Measurements from ENCODE around the gene HES1.

The HES1 gene

DNA sequence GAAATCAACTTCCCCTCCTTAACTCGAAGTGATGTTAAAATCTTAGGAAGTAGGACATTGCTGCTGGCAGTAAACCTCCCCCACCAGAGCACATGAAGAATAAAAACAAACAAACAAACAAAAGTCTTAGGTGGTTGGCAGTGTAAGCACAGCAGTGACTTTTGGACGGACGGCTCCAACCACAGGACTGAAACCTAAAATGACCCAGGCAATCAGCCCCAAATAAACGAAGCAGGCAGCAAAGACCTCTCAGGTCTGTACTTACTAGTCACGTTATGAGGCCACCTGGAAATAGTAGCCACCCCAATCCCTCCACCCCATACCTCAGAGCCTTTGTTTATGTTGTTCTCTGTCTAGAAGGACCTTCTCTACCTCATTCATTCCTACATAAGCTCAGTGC, 33.5 kb upstream of the HES1 start:
- no peak for DNase-seq

DNA sequence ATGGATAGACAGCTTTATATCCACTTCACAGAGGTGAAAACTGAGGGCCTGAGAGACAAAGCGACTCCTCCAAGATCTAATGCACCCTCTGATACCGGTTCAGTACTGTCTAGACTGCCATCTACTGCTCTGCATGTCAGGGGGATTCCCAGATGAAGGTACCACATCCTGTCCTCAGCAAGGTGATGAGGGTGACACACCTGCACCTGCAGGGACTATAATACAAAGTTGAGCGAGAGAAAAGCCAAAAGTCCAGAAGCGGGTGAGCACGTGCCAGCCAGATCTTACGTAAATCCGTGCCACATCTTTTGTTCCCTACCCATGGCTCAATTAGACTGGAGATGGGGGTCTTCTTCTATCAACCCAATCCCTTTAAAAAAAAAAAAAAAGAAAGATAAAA, 32.4 kb upstream of the HES1 start:
- no peak for DNase-seq

DNA sequence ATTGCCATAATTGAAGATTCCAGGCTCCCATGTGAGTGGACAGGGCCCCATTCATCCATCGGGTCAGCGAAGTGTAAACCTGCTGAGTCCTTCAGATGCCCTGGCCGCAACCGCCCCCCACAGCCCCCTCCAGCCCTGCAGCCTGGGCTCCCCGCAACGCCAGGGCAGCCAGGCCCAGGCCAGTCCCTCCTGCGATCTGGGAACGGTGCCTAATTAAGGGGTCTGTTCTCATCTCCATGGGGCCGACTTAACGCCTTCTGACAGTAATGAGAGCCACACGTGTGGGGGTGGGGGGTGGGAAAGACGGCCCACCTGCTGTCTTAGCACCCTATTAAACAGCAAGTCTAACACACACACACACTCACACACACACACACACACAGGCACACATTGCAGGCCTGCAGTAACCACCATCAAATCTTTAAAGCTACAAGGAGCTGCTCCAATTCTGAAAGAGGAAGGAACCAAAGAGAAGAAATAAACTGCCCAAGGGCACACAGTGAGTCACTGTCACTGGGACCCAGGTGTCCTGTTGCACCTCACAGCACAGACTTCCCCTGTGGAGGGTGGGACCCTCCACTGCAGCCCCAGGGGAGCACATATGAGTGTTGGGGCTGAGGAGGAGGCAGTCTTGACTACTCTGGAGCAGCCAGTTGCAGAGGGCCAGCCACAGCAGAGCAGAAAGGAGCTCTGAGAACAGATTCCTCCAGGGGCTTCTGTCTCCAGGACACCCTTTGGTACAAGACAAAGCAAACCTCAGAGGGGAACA, 31.8 kb upstream of the HES1 start:
- DNase-seq: peak; percentile 21

DNA sequence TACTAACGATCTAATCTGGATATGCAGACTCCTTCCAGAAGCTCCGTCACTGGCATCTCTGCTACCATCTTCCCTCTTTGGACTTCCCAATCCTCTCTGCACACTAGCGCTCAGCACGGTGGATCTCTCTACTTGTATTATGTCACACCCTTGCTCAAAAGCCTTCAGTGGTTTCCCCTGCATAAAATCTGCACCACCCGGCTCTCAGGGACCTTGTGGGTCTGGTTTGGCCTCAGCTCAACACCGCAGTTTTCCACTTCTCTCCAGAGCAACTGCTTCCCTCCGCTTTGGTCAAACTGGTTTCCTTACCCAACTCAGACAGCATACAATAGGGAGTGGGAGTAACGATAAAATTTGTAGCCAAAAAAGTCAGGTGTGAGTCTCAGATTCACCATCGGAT, 30.7 kb upstream of the HES1 start:
- DNase-seq: no peak

DNA sequence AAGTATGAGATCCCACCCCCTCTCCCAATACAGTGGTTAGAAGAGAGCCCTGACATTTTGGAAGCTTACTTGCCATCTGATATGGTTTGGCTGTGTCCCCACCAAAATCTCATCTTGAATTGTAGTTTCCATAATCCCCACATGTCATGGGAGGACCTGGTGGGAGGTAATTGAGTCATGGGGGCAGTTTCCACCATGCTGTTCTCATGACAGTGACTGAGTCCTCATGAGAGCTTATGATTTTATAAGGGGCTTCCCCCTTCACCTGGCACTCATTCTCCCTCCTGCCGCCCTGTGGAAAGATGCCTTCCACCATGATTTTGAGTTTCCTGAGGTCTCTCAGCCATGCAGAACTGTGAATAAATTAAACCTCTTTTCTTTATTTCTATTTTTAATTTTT, 28.8 kb upstream of the HES1 start:
- no peak for DNase-seq

DNA sequence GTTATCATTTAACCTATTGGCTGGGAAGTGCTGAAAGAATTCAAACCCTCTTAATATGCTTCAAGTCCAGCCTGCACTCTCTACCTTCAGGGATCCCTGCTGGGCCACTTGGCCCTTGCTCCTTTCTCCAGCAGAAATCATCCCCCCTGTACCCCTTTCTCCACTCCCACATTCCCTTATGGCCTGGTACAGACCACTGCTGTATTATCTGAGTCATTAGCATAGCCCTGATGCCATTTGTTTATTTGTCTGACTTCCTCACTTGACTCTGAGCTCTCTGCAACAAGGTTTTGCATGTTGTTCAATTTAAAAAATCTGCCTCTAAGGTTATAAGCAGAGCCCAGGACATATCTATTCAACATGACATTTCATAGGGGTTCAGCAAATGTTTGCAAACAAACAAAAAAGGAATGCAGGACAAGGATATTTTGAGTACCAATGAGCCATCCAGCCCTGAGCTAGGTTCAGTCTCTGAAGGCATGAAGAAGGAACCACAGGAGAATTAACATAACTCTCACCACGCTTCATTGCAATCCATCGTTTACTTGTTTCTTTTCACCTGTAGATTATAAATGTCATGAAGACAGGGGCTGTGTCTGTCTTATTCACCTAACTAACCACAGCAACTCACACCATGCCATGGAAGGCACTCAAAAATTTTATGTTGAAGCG, 26.6 kb upstream of the HES1 start:
- DNase-seq: no peak

DNA sequence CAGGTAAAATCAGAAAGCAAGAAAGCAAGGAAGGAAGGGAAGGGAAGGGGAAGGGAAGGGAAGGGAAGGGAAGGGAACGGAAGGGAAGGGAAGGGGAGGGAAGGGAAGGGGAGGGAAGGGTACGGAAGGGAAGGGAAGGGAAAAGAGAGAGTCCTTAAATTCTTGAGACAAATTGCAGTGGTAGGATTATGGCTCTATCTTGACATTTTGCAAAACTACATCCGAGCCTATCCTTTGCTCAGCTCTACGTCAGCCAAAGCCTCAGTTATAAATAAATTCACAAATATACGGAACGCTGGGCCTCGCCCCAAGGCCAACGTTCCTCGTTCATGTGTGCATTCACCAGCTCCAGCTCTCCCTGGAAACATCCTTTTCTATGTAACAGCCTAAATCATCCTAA, 25.5 kb upstream of the HES1 start:
- DNase-seq: no peak

DNA sequence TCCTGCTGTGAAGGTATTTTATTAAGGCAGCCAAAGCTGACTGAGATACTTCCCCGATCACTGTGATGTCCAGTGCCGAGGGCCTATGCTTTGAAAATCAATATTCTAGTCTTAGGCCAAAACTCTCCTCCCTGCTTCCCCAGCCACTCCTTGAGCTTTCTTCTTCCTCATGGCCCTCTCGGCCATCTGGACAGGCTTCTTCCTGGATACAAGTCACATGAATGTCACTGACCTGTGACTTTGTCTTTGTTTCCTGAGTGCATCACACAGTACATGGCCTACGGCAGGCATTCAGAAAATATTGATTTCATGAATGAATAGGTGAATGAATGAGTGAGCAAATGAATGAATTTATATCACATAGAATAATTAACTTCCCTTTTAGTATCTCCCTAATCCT, 24.6 kb upstream of the HES1 start:
- no peak for DNase-seq

DNA sequence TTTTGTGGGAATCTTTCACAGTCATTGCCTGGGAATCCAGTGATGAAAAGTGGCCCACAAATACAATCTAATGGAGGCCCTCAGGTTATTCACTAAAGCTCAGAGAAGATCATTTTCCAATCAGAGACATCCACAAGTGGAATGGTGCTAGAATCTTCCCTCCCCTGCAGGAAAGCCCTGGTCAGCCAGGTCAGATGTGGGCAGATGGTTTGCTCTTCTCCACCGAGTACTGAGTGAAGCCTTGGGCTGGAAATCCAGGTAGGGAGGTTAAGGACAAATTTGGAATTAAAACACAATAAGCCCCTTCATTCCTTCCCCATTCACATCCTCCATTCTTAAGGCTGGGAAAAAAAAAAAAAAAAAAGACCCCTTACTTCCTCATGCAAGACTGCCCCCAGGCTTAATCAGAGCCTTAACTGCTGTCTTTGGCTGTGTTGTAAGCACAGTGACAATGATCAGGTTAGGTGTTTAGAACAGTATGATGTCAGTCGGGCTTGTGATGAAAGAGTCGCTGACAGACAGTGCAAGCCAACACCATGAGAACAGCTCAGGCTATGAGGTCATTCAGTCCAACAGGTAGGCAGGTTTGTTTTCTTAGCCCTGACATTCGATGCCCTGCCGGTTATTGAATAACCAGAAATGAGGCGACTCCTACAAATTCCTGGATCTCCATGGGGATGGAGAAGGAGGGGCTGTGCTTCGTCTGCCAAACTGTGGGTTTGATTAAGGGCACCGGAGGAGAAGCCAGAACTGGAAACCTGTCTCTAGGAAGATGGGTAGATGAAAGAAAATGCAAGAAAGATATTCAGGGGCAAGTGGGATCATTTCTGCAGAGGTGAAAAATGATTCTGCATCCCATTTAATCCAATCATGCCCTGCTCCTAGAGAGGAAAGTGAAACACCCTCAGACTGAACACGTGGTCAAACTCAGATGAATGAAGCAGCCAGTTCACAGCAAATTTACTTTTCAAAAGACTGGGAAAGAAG, 23.5 kb upstream of the HES1 start:
- DNase-seq: no peak

DNA sequence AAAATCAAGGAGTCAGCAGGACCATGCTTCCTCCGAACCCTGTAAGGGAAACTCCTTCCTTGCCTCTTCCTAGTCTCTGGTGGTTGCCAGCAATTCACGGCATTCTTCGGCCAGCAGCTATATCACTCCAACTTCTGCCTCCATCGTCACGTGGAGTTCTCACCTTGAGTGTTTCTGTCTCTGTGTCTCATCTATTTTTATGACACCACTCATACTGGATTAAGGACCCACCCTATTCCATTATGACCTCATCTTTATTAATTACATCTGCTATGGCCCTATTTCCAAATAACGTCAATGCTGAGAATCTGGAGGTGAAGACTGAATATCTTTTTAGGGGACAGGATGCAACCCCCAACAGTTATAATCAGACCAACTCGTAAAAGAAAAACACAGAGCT, 21.8 kb upstream of the HES1 start:
- no peak for DNase-seq

DNA sequence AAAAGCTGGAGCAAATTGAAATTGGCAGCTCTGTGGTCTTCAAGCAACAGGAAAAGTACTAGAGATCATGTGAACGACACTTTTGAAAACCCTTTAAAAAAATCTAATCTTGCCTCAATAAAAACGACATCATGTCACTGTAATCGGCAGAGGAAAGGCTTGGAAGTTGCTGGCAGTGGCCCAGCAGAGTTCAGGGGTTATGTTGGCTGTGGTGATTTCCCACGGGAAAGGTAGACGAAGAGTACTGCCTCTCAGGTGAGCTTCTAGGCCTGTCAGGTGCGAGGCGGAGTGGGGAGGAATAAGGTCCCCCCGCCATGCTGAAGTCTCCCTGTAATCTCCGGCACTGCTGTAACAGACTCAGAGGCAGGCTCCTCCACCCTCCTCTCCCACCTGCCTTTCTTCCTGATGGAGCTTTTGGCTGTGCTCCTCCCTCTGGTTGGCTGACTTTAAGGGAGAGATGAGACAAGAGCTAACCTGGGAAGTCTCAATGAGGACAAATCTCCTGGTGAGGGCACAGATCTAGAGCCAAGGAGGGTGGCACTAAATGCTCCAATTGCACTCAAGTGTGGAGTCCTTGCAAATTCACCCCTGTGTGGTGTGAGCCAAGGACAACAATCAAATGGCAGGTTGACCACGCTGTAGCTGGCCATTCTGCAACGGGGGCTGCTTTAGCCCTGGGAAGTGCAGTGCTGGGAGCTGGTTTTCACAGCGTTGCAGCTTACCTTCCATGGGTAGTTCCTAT, 18.7 kb upstream of the HES1 start:
- DNase-seq: no peak

DNA sequence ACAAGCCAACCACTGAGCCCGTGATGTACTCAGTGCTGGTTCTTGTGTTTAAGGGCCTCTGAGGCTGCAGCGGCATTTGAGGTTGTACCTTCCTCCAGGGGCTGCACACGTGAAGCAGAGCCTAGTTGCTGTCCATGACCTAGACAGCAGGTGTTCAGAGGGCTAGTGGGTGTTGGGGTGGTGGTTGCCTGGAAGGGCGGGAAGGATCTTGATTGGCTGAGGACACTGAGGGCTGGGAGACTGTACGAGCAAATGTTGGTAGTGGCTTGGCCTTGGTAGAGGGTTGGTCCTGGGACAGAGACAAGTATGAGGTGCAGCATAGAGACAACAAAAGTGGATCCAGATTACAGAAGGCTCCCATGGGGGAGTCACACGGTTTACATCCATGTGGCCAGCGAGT, 17.0 kb upstream of the HES1 start:
- DNase-seq: no peak

DNA sequence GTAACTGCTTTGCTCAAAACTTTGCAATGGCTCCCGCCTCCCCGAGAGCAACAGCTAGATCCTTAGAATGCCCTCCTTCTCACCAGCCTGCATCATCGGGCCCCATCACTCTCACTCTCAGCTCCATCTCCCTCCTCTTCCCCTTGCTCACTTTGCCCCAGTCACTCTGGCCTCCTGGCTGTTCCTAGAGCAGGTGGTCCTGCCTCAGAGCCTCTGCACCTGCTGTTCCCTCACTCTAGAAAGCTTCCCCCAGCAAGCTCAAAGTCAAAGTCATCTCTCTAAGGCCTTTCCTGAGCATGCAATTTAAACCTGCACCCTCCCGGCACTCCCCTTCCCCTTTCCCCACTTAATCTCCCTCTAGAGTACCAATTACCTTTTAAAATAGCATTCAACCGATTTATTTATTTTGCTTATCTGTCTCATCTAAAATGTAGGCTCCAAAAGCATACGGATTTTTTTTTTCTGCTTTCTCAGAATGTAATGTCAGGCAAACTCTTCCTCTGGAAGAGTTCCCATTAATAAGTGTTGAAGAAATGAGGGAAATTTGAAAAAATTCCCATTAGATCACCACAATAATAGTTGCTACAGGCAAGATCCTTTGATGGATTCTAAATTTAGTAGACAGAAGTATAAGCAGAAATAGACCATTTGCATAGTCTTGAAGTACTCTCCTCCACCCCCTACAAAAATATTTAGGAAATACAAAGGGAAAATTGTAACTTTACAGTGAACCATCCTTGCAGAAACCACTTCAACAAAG, 15.9 kb upstream of the HES1 start:
- DNase-seq: no peak

DNA sequence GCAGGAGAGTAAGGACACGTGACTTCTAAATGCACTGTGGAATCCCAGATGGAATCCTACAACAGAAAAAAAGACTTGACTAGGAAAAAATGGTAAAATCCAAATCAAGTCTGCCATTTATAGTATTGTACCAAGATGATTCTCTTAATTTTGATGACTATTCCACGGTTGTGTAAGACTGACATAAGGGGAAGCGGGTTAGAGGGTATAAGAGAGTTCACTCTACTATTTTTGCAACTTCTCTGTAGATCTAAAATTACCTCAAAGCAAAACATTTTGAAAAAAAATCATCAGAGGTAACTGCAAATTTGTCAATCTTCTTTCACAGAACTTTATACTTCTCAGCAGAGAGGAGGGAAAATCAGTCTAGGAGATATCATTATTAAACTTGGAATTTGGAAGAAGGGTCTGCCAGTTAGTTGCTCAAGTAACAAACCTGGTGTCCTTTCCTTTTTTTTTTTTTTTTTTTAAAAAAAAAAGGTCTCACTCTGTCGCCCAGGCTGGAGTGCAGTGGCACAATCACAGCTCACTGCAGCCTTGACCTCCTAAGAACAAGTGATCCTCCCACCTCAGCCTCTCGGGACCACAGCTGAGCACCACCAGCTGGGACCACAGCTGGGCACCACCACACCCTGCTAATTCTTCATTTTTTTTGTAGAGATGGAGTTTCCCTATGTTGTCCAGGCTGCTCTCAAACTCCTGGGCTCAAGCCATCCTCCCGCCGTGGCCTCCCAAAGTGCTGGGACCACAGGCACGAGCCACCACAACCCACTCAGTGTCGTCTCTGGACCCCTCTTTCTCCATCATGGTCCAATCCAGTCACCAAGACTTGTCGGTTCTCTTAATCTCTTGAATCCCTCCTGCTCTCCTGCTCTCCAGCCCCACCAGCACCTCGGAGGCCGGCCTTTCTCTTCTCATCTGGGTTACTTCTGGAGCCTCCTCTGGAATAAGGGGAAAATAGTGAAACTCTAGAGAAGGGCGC, 14.9 kb upstream of the HES1 start:
- DNase-seq: no peak

DNA sequence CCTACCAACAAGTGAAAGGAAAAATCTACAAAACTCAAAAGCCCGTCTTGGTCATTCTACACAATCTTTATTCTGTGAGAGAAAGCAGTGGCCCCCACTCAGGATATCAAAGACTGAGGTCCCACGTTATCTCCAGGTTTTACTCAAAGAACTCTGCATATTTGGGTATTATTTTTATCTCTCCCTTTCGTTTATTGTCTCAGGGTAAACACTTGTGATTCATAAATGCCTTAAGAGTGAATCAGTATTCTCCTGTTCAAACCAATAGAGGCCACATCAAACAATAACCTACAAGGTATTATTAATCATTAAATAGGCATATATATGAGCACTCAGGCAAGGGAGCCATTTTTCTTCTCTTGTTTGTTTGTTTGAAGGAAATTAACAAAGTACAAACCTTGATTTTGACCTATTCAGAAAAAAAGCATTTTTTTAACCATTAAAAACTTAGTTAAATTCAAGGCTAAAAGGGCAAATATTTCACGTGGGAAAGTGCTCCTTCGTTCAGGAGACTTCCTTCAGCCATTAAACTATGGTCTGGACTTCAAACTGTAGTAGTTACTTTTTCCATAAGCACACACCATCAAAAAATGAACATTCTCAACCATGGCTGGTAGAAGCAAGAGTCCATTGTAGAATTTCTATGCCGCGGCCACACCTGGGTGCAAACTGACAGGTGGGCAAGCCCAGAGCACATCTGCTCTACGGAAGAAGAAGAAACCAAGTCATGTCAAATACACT, 13.9 kb upstream of the HES1 start:
- no peak for DNase-seq

DNA sequence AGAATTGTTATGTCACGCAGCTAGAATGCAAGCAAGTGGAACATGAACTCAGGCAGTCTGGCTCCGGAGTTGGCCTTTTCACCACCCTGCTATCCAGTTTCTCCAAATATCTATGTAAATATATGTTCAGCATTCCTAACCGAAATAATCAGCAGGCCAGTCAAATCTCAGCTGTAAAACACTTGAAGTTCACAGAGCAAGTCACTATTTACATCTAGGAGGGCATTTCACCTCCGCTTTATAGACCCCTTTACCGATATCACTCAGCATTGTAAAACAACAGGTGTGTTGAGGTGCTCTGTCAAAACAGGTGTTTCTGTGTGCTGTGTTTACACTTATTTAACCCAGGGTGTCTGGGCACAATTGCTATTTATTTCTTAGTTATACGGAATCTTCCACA, 12.2 kb upstream of the HES1 start:
- DNase-seq: no peak

DNA sequence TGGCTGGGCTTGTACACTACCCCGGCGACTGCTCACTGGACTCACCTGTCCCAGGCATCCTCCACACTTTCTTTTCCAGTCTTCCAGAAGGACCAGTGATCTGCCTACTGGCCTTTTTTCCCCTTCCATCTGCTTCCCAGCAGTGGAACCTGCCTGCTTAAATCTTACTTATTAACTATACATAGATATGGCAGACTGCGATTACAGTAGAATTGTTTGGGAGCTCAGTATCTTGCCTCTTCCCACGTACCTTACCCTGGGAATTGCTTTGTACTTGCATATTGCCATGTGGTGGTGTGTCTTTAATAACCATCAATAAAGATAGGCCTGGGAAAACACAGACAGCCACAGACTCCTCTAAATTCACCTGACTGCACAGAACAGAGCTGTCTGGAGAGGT, 11.8 kb upstream of the HES1 start:
- no peak for DNase-seq

DNA sequence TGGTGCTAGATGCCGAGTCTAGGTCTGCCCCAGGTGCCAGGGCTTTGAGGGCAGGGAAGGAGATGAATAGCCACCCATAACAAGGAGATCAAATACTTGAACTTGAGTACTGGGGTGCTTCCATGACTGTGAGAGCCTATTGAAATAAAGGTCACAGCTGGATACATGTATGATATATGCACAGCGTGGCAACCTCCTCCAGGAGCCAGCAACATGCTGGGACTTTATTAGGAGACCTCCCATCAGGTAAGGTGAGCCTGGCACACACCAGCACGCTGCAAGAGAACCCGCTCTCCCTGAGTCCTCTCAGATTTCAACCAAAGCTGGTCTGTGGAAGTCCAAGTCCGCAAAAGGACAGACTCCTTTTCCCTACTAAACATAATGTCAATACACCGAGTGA, 10.5 kb upstream of the HES1 start:
- DNase-seq: no peak

DNA sequence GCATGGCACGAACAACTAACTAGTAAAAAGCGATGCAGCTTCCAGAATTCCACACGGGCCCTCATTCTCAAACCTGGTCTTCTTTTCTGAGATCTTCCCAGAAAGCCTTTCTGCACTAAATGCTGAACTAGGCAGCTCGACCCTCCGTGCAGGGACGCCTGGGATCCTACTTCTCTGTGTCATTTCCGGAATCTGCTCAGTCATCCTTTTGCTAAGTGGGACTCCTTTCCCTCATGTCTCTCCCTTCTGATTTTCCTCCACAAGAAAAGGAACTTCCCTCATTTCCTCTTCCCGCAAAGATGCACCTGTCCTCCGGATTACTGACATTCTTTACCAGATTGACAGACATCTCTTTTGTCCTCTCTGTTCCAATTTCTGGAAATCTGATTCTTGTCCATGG, 9.2 kb upstream of the HES1 start:
- DNase-seq: no peak
